A172 (cell line): ENCODE measurements around the gene MOB3C. TPM values are rescaled to one million over a fixed set of nuclear protein-coding genes. Genes with fewer than 3 reads are reported as not detected.
"Not testable (repeated sequence)": the region's sequence is repeated elsewhere in the genome, so short reads cannot be mapped to it uniquely, and the experiment has no call there.

Experiments
- DNase-seq: peaks from one replicate; pipeline ENCODE4 v3.0.0-alpha.2; 2015; ENCODE audit warnings: low spot score
- total RNA-seq: library from RNA; depleted of rRNA; stranded (reverse); fragments of >200 nt; shearing (Covaris generic); gene quantifications from 2 replicates; pipeline ENCODE4 v1.2.3, GENCODE V29; 2014; rRNA removed

The MOB3C gene
- 5.8 and 7.9 TPM in 2 replicates for total RNA-seq

GRCh38 chr1:46616277-46617107, at the start of gene MOB3C:
MOB3C (minus strand) TSS chr1:46616811; CDS start chr1:46613321, 3,490 bp downstream.
- peak; percentile 59 for DNase-seq

DNA sequence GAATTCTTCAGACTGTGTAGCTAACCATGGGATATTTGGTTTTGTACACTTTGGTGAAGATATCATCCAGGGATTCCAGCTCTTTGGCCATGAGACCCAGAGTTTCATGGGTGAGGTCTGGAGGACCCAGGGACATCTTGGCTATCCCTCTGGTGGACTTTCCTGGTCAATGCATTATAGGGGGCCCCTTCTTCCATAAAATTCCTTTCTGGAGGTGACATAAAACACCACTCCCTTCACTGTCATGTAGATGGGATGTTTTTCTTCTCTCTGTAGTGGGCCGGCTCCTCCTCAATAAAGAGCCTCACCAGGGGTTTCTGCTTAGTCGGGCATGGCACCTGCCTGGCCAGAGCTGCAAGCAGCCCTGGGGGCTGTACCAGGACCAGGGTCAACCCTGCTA, 49.4 kb upstream of the MOB3C start:
- DNase-seq = no peak

DNA sequence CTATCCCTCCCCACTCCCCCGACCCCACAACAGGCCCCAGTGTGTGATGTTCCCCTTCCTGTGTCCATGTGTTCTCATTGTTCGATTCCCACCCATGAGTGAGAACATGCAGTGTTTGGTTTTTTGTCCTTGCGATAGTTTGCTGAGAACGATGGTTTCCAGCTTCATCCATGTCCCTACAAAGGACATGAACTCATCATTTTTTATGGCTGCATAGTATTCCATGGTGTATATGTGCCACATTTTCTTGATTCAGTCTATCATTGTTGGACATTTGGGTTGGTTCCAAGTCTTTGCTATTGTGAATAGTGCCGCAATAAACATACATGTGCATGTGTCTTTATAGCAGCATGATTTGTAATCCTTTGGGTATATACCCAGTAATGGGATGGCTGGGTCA, 46.3 kb upstream of the MOB3C start:
- not testable (repeated sequence) for DNase-seq

DNA sequence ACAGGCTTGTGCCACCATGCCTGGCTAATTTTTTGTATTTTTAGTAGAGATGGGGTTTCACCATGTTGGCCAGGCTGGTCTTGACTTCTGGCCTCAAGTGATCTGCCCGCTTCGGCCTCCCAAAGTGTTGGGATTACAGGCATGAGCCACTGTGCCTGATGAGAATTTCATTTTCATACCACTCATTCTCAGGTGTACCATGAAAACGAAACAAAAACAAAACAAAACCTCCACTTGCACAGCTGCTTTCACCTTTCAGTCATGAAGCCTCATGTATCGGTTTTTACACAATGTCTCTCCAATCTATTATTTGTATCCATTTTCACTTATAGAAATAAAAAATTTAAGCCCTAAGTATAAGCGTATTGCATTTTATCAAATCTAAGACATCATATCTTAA, 43.5 kb upstream of the MOB3C start:
- not testable (repeated sequence) for DNase-seq

GRCh38 chr1:46659307-46659870, 42.8 kb upstream of the MOB3C start:
- no peak for DNase-seq

GRCh38 chr1:46657775-46658174, 41.2 kb upstream of the MOB3C start:
- DNase-seq = no peak

DNA sequence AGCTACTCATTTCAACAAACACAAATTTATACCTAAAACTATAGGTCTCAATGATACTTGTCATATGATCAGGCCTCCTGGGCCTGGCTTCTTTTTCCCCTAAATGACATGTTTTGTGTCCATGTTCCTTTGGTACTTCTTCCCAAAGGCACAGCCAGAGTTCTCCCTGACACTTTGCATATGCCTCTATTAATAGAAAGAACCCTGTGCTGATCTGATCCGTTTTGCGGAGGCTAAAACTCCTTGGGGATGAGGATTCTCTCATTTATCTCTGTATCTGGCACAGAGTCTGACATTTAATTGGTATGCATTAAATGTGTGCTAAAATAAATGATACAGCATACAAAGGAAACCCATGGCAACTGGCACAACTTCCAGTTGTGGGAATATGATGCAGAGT, 40.0 kb upstream of the MOB3C start:
- no peak for DNase-seq

- DNase-seq = no peak
Measured at GRCh38 chr1:46655848-46656247, 39.2 kb upstream of the MOB3C start.

GRCh38 chr1:46654698-46655097, 38.1 kb upstream of the MOB3C start:
- not testable (repeated sequence) for DNase-seq

DNA sequence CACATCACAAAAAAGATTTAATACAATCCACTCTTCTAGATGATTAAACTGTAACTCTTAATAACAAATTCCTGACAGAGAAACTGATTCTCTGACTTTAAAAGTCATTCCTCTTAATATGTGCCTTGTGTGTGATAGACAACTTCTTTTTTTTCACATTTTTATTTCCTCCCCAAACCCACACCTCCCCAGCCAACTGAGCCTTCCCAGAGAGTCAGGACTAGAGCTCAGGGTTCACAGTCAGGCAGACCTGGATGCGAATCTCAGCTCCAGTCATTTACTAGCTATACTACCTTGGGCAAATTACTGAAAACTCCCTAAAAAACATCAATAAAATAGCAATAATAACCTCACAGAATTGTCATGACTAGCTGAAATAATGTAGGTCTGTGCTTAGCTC, 37.4 kb upstream of the MOB3C start:
- DNase-seq = no peak

- DNase-seq = no peak
Measured at GRCh38 chr1:46653405-46653958, 36.9 kb upstream of the MOB3C start.

- no peak for DNase-seq
Measured at GRCh38 chr1:46652321-46653100, 35.9 kb upstream of the MOB3C start.

DNA sequence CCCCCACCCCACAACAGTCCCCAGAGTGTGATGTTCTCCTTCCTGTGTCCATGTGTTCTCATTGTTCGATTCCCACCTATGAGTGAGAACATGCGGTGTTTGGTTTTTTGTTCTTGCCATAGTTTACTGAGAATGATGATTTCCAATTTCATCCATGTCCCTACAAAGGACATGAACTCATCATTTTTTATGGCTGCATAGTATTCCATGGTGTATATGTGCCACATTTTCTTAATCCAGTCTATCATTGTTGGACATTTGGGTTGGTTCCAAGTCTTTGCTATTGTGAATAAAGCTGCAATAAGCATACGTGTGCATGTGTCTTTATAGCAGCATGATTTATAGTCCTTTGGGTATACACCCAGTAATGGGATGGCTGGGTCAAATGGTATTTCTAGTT, 34.5 kb upstream of the MOB3C start:
- not testable (repeated sequence) for DNase-seq

DNA sequence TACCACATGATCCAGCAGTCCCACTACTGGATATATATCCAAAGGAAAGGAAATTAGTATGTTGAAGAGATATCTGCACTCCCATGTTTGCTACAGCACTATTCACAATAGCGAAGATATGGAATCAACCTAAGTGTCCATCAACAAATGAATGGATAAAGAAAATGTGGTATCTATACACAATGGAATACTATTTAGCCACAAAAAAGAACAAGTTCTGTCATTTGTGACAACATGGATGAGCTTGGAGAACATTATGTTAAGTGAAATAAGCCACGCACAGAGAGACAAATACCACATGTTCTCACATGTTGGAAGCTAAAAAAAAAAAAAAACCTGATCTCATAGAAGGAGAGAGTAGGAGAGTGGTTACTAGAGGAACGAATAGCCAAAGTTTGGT, 33.9 kb upstream of the MOB3C start:
- no peak for DNase-seq

- DNase-seq = no peak
Measured at GRCh38 chr1:46649764-46650163, 33.2 kb upstream of the MOB3C start.

GRCh38 chr1:46647611-46648010, 31.0 kb upstream of the MOB3C start:
- DNase-seq = no peak

GRCh38 chr1:46646844-46647243, 30.2 kb upstream of the MOB3C start:
- DNase-seq = no peak

- no peak for DNase-seq
Measured at GRCh38 chr1:46646331-46646730, 29.7 kb upstream of the MOB3C start.

DNA sequence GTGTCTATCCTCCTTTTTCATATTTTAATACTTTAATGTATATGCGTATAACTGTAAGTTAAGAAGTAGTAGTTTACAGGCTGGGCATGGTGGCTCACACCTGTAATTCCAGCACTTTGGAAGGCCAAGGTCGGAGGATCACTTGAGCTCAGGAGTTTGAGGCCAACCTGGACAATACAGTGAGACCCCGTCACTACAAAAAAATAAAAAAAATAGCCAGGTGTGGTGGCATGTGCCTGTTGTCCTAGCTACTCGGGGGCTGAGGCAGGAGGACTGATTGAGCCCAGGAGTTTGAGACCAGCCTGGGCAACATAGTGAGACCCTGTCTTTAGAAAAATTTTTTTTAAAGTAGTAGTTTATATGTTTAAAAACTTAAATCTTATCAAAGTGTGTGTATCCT, 29.2 kb upstream of the MOB3C start:
- no peak for DNase-seq

- peak; percentile 91 for DNase-seq
Measured at GRCh38 chr1:46643368-46643775, 26.8 kb upstream of the MOB3C start.

DNA sequence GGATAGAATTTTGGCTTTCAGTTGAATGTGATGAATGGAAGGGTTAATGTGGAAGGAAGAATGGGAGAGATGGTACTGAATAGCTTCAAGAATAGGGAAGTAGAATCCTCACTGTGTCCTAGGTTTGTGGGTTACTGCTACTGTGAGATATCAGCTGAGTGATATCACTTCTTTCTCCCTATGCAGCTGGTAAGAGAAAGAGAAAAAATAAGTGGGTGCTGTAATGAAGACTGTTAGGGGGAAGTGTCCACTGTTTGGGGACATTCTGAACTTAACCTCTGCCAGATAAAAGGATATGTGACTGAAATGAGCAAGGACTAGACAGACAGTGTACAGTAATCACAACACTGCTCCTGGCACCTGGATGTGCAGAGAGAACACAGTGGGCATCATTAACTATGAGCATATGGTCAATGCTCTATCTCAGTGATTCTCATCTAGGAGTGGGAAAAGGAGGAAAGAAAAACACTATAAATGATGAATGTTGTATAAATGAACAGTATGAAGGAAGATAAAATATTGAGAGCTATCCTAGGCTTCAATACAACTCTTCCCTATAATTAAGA, 25.6 kb upstream of the MOB3C start:
- no peak for DNase-seq

DNA sequence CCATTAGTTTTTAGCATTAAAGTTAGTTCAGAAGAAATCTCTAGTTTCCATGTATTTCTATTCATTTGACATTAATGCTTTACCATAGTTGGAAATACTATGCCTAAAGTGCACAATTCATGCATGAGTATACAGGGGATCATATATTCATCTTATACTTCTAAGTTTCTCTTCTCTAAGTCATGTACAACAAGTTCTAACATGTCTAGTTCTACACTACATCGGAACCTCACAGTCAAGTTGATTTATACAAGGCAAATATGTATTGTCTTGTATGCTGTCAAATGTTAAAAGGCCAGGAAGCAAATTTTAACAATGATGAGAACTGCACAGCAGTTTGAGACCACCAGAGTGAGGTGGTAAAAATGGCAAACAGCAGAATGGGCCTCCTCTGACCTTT, 22.9 kb upstream of the MOB3C start:
- DNase-seq = no peak
